Karpas-422 (cell line): ENCODE data around the gene PSMB11. TPM values are rescaled to one million over a fixed set of nuclear protein-coding genes. Genes with fewer than 3 reads are reported as not detected.

Experiments
- DNase-seq: peaks from one replicate; pipeline ENCODE4 v3.0.0-alpha.2; 2015
- H2AFZ ChIP-seq: fragments of 200-600 bp; sonication (generic); 2 replicates; pipeline ENCODE4 v1.6.1; 2014; ENCODE audit warnings: antibody characterized with exemption, low read length, mixed read lengths
- H3K27ac ChIP-seq: fragments of 200-600 bp; sonication (generic); 2 replicates; pipeline ENCODE4 v1.5.1; 2014; ENCODE audit warnings: mild to moderate bottlenecking, low read length, moderate library complexity
- H3K27me3 ChIP-seq: fragments of 200-600 bp; sonication (generic); 2 replicates; pipeline ENCODE4 v1.6.1; 2014; ENCODE audit warnings: low read length, mixed read lengths
- H3K36me3 ChIP-seq: fragments of 200-600 bp; sonication (generic); 2 replicates; pipeline ENCODE4 v1.6.1; 2014; ENCODE audit warnings: low read length, mixed read lengths; ENCODE audit not compliant: insufficient read depth
- H3K4me1 ChIP-seq: fragments of 200-600 bp; sonication (generic); 2 replicates; pipeline ENCODE4 v1.6.1; 2014; ENCODE audit warnings: mild to moderate bottlenecking, low read length, mixed read lengths
- H3K4me2 ChIP-seq: fragments of 200-600 bp; sonication (generic); 2 replicates; pipeline ENCODE4 v1.6.1; 2014; ENCODE audit warnings: low read length, low read depth, mild to moderate bottlenecking; ENCODE audit not compliant: poor library complexity, severe bottlenecking
- H3K4me3 ChIP-seq: fragments of 200-600 bp; sonication (generic); 2 replicates; pipeline ENCODE4 v1.5.1; 2014; ENCODE audit warnings: mild to moderate bottlenecking, antibody characterized with exemption, low read length, mixed read lengths
- H3K79me2 ChIP-seq: fragments of 200-600 bp; sonication (generic); 2 replicates; pipeline ENCODE4 v1.6.1; 2014; ENCODE audit warnings: mild to moderate bottlenecking, low read length, mixed read lengths
- H3K9ac ChIP-seq: fragments of 200-600 bp; sonication (generic); 2 replicates; pipeline ENCODE4 v1.6.0; 2014; ENCODE audit warnings: low read length
- H3K9me2 ChIP-seq: fragments of 200-600 bp; sonication (generic), shearing (Covaris generic); replicated peaks from 2 replicates; pipeline ENCODE4 v1.6.0; 2014; ENCODE audit warnings: mild to moderate bottlenecking, low read length, moderate library complexity; ENCODE audit not compliant: insufficient read depth
- H3K9me3 ChIP-seq: fragments of 300-700, 200-600 bp; sonication (generic); 2 replicates; pipeline ENCODE4 v1.6.1; 2014; ENCODE audit warnings: low read length, mixed read lengths
- H4K20me1 ChIP-seq: fragments of 200-600 bp; sonication (generic); 2 replicates; pipeline ENCODE4 v1.6.1; 2014; ENCODE audit warnings: mild to moderate bottlenecking, antibody characterized with exemption, low read length, low read depth; ENCODE audit not compliant: insufficient read depth
- total RNA-seq: library from RNA; depleted of rRNA; stranded (reverse); fragments of >200 nt; shearing (Covaris generic); gene quantifications from 2 replicates; pipeline ENCODE4 v1.2.3, GENCODE V29; 2014; ENCODE audit warnings: low replicate concordance

The PSMB11 gene
- total RNA-seq, 1 experiment from 2014 or later = not detected

GRCh38 chr14:23033251-23033727, 8.7 kb upstream of the PSMB11 start:
- peak overlapping the region; percentile 92 for H3K9ac ChIP-seq
- peak overlapping the region; percentile 90 for H3K4me3 ChIP-seq
- no peak overlapping the region for H3K27ac ChIP-seq

GRCh38 chr14:23033801-23034497, 8.1 kb upstream of the PSMB11 start:
- no peaks in the 10 kb centered on the region for H3K9me2 ChIP-seq
- H3K79me2 ChIP-seq = peaks cover 21% of the 10 kb centered on the region
- peak overlapping the region; percentile 80 for H3K4me2 ChIP-seq
- DNase-seq = peak; percentile 72
- peak overlapping the region; percentile 90 for H3K4me3 ChIP-seq
- H3K27me3 ChIP-seq = no peaks in the 10 kb centered on the region
- peak overlapping the region; percentile 82 for H3K27ac ChIP-seq
- H3K36me3 ChIP-seq = peaks cover 24% of the 10 kb centered on the region
- peak overlapping the region; percentile 85; the same call in 1 of the 2 replicates for H2AFZ ChIP-seq
- H3K9ac ChIP-seq = peak overlapping the region; percentile 92
- no peaks in the 10 kb centered on the region for H4K20me1 ChIP-seq
- H3K9me3 ChIP-seq = no peaks in the 10 kb centered on the region
- H3K4me1 ChIP-seq = peaks cover 14% of the 10 kb centered on the region

More at GRCh38 chr14:23033251-23033727, 8.7 kb upstream of the PSMB11 start:
- H2AFZ ChIP-seq = no peak overlapping the region
- peaks cover 30% of the 10 kb centered on the region for H3K36me3 ChIP-seq
- no peaks in the 10 kb centered on the region for H3K27me3 ChIP-seq
- H3K4me2 ChIP-seq = peak overlapping the region; percentile 80
- peaks cover 26% of the 10 kb centered on the region for H3K79me2 ChIP-seq
- DNase-seq = no peak
- peaks cover 14% of the 10 kb centered on the region for H3K4me1 ChIP-seq
- H3K9me2 ChIP-seq = no peaks in the 10 kb centered on the region
- H4K20me1 ChIP-seq = no peaks in the 10 kb centered on the region
- no peaks in the 10 kb centered on the region for H3K9me3 ChIP-seq

GRCh38 chr14:23034498-23035302, 7.3 kb upstream of the PSMB11 start, which contains the start of gene PSMB5:
Gene PSMB5, minus strand, starts transcription at chr14:23034900. Its CDS starts 19 bp downstream, at chr14:23034881.
- Histone ChIP-seq H3K36me3 (peaks cover 18% of the 10 kb centered on the region), H3K4me1 (peaks cover 14% of the 10 kb centered on the region), H3K9ac (peak within 1 kb of the TSS; percentile 92), H3K9me3 (no peaks in the 10 kb centered on the region), H3K9me2 (no peaks in the 10 kb centered on the region), H3K4me3 (peak within 1 kb of the TSS; percentile 90), H3K27ac (peak within 1 kb of the TSS; percentile 82), H2AFZ (peak within 1 kb of the TSS; percentile 85), H3K4me2 (peak within 1 kb of the TSS; percentile 80), H3K27me3 (no peaks in the 10 kb centered on the region), H4K20me1 (no peaks in the 10 kb centered on the region), H3K79me2 (peaks cover 19% of the 10 kb centered on the region)
- DNase-seq = peak; percentile 99

- H3K27me3 ChIP-seq = no peaks in the 10 kb centered on the region
- H3K4me3 ChIP-seq = peak overlapping the region; percentile 90
- H3K79me2 ChIP-seq = peaks cover 19% of the 10 kb centered on the region
- peak overlapping the region; percentile 80 for H3K4me2 ChIP-seq
- no peaks in the 10 kb centered on the region for H4K20me1 ChIP-seq
- H3K27ac ChIP-seq = peak overlapping the region; percentile 82; the same call in 1 of the 2 replicates
- no peak for DNase-seq
- H3K9me3 ChIP-seq = no peaks in the 10 kb centered on the region
- no peak overlapping the region; the same call in 1 of the 2 replicates for H3K9ac ChIP-seq
- H3K4me1 ChIP-seq = peaks cover 14% of the 10 kb centered on the region
- no peaks in the 10 kb centered on the region for H3K9me2 ChIP-seq
- peaks cover 18% of the 10 kb centered on the region for H3K36me3 ChIP-seq
- H2AFZ ChIP-seq = peak overlapping the region; percentile 85
Observed at GRCh38 chr14:23035303-23036144, 6.5 kb upstream of the PSMB11 start.

- H3K9me2 ChIP-seq = no peaks in the 10 kb centered on the region
- H3K4me2 ChIP-seq = no peak overlapping the region
- no peak overlapping the region for H2AFZ ChIP-seq
- H3K9me3 ChIP-seq = no peaks in the 10 kb centered on the region
- H3K27ac ChIP-seq = no peak overlapping the region
- no peak overlapping the region for H3K4me3 ChIP-seq
- H4K20me1 ChIP-seq = no peaks in the 10 kb centered on the region
- no peaks in the 10 kb centered on the region for H3K36me3 ChIP-seq
- H3K9ac ChIP-seq = no peak overlapping the region
- no peak for DNase-seq
- no peaks in the 10 kb centered on the region for H3K79me2 ChIP-seq
- H3K4me1 ChIP-seq = peaks cover 6% of the 10 kb centered on the region
- no peaks in the 10 kb centered on the region for H3K27me3 ChIP-seq
Observed at GRCh38 chr14:23040100-23040499, 1.9 kb upstream of the PSMB11 start.

GRCh38 chr14:23041729-23042128, 283 bp upstream of the PSMB11 start:
- Histone ChIP-seq H3K4me1 (no peaks in the 10 kb centered on the region), H3K9ac (no peak overlapping the region), H3K4me2 (no peak overlapping the region), H3K9me2 (no peaks in the 10 kb centered on the region), H3K4me3 (no peak overlapping the region), H3K9me3 (no peaks in the 10 kb centered on the region), H3K27ac (no peak overlapping the region), H3K36me3 (no peaks in the 10 kb centered on the region), H3K27me3 (no peaks in the 10 kb centered on the region), H4K20me1 (no peaks in the 10 kb centered on the region), H3K79me2 (no peaks in the 10 kb centered on the region), H2AFZ (no peak overlapping the region)
- DNase-seq = no peak

- no peak for DNase-seq
- Histone ChIP-seq H3K4me2 (no peak overlapping the region), H3K9me2 (no peaks in the 10 kb centered on the region), H3K4me3 (no peak overlapping the region), H3K36me3 (no peaks in the 10 kb centered on the region), H3K9me3 (no peaks in the 10 kb centered on the region), H3K9ac (no peak overlapping the region), H3K79me2 (no peaks in the 10 kb centered on the region), H3K27me3 (no peaks in the 10 kb centered on the region), H2AFZ (no peak overlapping the region), H4K20me1 (no peaks in the 10 kb centered on the region), H3K27ac (no peak overlapping the region), H3K4me1 (no peaks in the 10 kb centered on the region)
Observed at GRCh38 chr14:23043145-23043544, 1.1 kb downstream of the PSMB11 start.
